Body of pancreas (tissue), 4 donors: ENCODE measurements around the gene LRRC3C.

Experiments
- CTCF ChIP-seq, 7 experiments: fragments of 450-650 bp in 4 of 7; fragments of 200-600 bp in 3 of 7; sonication (generic) in 3 of 7; IDR thresholded peaks; one replicate each; pipeline ENCODE4 v1.5.1; 2016 to 2019; ENCODE audit warnings: antibody characterized with exemption in 7 of 7
- POLR2A ChIP-seq, 3 donors: fragments of 450-650 bp; IDR thresholded peaks; one replicate each; pipeline ENCODE4 v1.6.1; 2016; ENCODE audit warnings: antibody characterized with exemption in 3 of 3, mild to moderate bottlenecking in 2 of 3

GRCh38 chr17:39935909-39936308 is 8.4 kb downstream of the LRRC3C start:
- TF ChIP-seq CTCF (IDR thresholded peaks at IDR 0.05) (no peak), POLR2A (IDR thresholded peaks at IDR 0.05) (no peak)
